ENCODE data around the gene MYBPC2. TPM values are rescaled to one million over a fixed set of nuclear protein-coding genes. Genes with fewer than 3 reads are reported as not detected.
"Not testable (repeated sequence)": the region's sequence is repeated elsewhere in the genome, so short reads cannot be mapped to it uniquely, and the experiment has no call there.

The MYBPC2 gene
- total RNA-seq, 1 donor: not detected

DNA sequence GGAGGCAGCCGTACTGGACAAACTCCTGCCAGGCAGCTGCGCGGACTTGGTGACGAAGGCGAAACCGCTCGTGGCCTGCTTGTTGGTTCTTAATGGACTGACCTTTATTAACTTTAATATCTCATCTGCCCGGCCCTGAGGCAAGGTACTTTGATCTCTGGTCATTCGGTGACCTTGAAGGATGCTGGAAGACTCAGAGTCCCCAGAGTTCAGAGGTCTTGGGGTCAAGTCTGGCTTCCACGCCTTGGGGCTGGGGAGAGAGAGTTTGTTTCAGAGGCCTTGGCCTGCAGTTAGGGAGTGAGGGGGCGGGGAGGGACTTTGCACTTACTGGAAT lies 34.0 kb downstream of the MYBPC2 start:
- H3K4me3 ChIP-seq (ENCODE audit: low read depth, low read length): no peak overlapping the region
- TF ChIP-seq CTCF (IDR thresholded peaks at IDR 0.05; ENCODE audit: insufficient read depth, low read length): no peak
- no peak for DNase-seq (ENCODE audit: low read depth)

DNA sequence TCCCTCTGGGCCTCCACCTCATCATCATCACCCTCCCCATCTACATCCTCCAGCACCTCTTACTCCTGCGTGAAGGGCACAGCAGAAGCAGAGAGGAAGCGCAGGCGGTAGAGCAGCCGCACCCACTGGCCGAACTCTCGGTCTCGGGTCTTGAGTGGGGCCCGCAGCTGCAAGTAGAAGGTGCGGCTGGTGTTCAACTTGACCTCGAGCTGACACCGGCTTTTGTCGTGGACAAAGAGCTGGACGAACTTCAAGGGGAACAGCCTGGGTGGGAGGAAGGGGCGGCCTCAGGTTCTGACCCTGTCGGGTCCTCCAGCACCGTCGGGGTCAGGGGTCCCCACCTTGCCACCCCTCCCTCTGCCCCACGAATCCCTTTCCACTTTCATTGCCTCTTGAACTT lies 34.9 kb downstream of the MYBPC2 start:
- DNase-seq (ENCODE audit: low read depth): no peak
- no peak overlapping the region for H3K4me3 ChIP-seq (ENCODE audit: low read depth, low read length)
- no peak for TF ChIP-seq CTCF (IDR thresholded peaks at IDR 0.05; ENCODE audit: insufficient read depth, low read length)

GRCh38 chr19:50468818-50469217 lies 36.1 kb downstream of the MYBPC2 start:
- H3K4me3 ChIP-seq (ENCODE audit: low read depth, low read length): no peak overlapping the region
- DNase-seq (ENCODE audit: low read depth): no peak
- no peak for TF ChIP-seq CTCF (IDR thresholded peaks at IDR 0.05; ENCODE audit: insufficient read depth, low read length)

- not testable (repeated sequence) for DNase-seq (ENCODE audit: low read depth)
Measured at GRCh38 chr19:50473336-50473735, 40.6 kb downstream of the MYBPC2 start.

GRCh38 chr19:50475101-50475568 lies 42.4 kb downstream of the MYBPC2 start:
- no peak for TF ChIP-seq CTCF (IDR thresholded peaks at IDR 0.05; ENCODE audit: insufficient read depth, low read length)
- no peak overlapping the region for H3K4me3 ChIP-seq (ENCODE audit: low read depth, low read length)
- no peak for DNase-seq (ENCODE audit: low read depth)

More at GRCh38 chr19:50473336-50473735, 40.6 kb downstream of the MYBPC2 start:
- not testable (repeated sequence) for H3K4me3 ChIP-seq (ENCODE audit: low read depth, low read length)

- DNase-seq (ENCODE audit: low read depth): no peak
- no peak for TF ChIP-seq CTCF (IDR thresholded peaks at IDR 0.05; ENCODE audit: insufficient read depth, low read length)
- peak overlapping the region; percentile 13 for H3K4me3 ChIP-seq (ENCODE audit: low read depth, low read length)
Measured at GRCh38 chr19:50475736-50476223, 43.1 kb downstream of the MYBPC2 start.

DNA sequence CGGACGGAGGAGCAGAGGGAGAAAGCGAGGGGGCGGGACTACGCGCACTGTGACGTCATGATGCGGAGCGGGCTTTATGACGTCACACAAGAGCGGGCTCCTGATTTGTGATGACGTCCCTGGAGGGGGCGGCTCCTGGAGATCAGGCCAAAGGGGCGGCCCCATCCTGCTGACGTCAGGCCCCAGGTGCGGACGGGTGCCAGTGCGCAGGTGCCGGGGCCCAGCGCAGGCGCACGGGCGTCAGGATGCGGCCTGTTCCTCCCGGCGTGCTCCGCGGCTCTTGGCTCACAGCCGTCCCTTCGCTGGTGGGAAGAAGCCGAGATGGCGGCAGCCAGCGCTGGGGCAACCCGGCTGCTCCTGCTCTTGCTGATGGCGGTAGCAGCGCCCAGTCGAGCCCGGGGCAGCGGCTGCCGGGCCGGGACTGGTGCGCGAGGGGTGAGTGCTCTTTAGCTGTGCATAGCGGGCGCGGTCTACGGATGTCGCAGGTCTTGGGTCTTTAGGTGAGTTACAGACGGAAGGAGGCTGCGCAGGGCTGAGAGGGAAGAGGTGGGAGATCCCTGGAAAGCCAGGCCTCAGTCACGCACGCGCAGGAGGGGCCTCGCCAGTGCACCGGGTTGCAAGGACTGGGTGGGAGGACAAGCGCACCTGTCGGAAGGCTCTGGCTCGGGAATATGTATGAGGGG lies 43.7 kb downstream of the MYBPC2 start, which contains the start of the genes EMC10 and GARIN5A:
TSS of gene EMC10 (plus strand) at position 284 of the 683 bp plus-strand sequence. CDS start at position 322, 38 bp downstream.
TSS of gene GARIN5A (minus strand) at position 625 of the 683 bp plus-strand sequence. CDS start at position 165, 460 bp downstream.
- DNase-seq (ENCODE audit: low read depth): peak; percentile 90
- TF ChIP-seq CTCF (IDR thresholded peaks at IDR 0.05; ENCODE audit: insufficient read depth, low read length): no peak
- H3K4me3 ChIP-seq (ENCODE audit: low read depth, low read length): peak within 1 kb of the TSS; percentile 97
